ENCODE data around the gene EGLN3. TPM values are rescaled to one million over a fixed set of nuclear protein-coding genes. Genes with fewer than 3 reads are reported as not detected.

EGLN3 gene
- total RNA-seq, 4 donors from 2014 or later: 17.7 to 39.8 (median 33.5) TPM

GRCh38 chr14:33917661-33918060 lies 33.2 kb downstream of the EGLN3 start:
- Histone ChIP-seq H3K27me3 (no peaks in the 10 kb centered on the region), H3K4me1 (peaks cover 5 to 29% (median 9%) of the 10 kb centered on the region in 3 donors), H3K4me3 (no peak overlapping the region), H3K36me3 (peaks cover 0 to 13% of the 10 kb centered on the region in 2 donors), H3K27ac (peak overlapping the region in 2 of 4 donors; percentile 2 to 44), H3K9me3 (no peaks in the 10 kb centered on the region)
- ATAC-seq: no peak
- 80 to 86% methylated on average over 1 of the region's 1 CpG for WGBS, 2 donors (ENCODE audit: low coverage in 1 of 2)
- TF ChIP-seq POLR2A (IDR thresholded peaks at IDR 0.05) (no peak), POLR2AphosphoS5 (IDR thresholded peaks at IDR 0.05) (no peak), EP300 (IDR thresholded peaks at IDR 0.05) (no peak), CTCF (IDR thresholded peaks at IDR 0.05) (no peak)

DNA sequence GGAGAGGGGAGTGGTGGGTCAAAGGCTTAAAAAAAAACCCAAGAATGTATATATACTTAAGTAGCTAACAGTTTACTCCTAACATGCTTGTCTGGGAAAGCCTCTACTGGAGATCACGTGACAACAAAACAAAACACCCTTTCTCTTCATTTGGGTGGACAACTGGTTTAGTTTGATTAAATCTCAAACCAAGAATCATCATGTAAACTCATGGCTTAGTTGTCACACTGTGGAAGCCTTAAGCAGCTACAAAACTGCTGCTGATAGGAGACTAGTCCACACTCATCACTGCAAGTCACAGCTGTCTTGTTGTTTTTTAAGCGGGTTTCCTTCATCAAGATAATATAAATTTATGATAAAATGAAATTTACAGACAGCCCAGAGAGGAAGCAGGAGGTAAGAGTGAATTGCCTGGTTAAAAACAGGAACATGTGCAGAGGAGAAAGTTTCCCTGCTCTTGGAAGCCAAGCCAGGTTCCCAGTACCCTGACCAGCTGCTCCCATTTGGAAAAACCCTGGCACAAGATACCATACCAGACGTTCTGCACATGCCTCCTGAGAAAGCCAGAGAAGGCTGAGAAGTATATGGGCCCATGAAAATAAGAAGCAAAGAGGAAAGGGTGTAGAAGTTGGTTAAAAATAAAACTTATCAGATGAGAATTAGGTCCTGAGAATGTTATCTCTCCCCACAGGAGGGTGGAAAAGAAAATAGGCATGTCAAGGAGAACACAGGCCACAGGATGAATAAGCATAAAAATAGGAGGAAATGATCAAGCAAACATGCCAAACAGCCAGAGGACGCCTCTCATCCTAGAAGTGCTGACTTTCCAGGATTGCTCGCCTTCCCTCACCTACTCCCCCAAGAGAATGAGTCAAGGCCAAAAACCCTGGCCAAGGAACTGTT lies 34.0 kb downstream of the EGLN3 start:
- H3K9me3 ChIP-seq: no peaks in the 10 kb centered on the region
- TF ChIP-seq POLR2A (IDR thresholded peaks at IDR 0.05) (no peak), EP300 (IDR thresholded peaks at IDR 0.05) (no peak), CTCF (IDR thresholded peaks at IDR 0.05) (no peak), POLR2AphosphoS5 (IDR thresholded peaks at IDR 0.05) (no peak)
- H3K27me3 ChIP-seq: no peaks in the 10 kb centered on the region
- peak overlapping the region in 3 of 4 donors; percentile 2 to 44 (median 5) for H3K27ac ChIP-seq
- no peak overlapping the region for H3K4me3 ChIP-seq
- ATAC-seq: peak; percentile 42
- peaks cover 0 to 6% of the 10 kb centered on the region in 2 donors for H3K36me3 ChIP-seq
- H3K4me1 ChIP-seq: peaks cover 5 to 29% (median 9%) of the 10 kb centered on the region in 3 donors
- 13 to 34% methylated on average over 4 to 5 of the region's 5 CpGs for WGBS, 2 donors (ENCODE audit: low coverage in 1 of 2)

DNA sequence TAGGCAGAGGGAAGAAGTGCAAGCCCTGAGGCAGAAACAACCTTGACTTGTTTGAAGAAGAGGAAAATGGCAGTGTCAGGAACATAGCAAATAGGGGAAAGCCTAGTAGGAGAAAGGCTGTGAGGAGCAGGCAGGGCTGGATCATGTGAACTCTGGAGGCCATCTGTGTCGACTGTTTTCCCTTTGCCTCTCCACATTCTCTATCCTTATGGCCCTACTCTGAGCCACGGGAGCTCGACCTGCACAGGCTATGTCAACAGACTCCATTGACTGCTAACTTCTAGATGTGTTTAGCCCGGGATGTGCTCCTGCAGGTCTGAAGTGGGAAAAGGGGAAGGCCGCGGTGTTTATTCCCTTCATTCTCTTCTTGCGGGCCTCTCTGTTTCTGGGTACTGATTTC lies 35.2 kb downstream of the EGLN3 start:
- H3K27ac ChIP-seq: no peak overlapping the region
- H3K4me1 ChIP-seq: peaks cover 5 to 29% (median 9%) of the 10 kb centered on the region in 3 donors
- no peaks in the 10 kb centered on the region for H3K27me3 ChIP-seq
- TF ChIP-seq CTCF (IDR thresholded peaks at IDR 0.05): no peak
- no peak for TF ChIP-seq EP300 (IDR thresholded peaks at IDR 0.05)
- TF ChIP-seq POLR2A (IDR thresholded peaks at IDR 0.05): no peak
- no peak for TF ChIP-seq POLR2AphosphoS5 (IDR thresholded peaks at IDR 0.05)
- 97 to 100% methylated on average over 2 to 7 of the region's 7 CpGs for WGBS, 2 donors (ENCODE audit: low coverage in 1 of 2)
- no peak for ATAC-seq
- H3K4me3 ChIP-seq: no peak overlapping the region
- no peaks in the 10 kb centered on the region for H3K36me3 ChIP-seq
- H3K9me3 ChIP-seq: no peaks in the 10 kb centered on the region

DNA sequence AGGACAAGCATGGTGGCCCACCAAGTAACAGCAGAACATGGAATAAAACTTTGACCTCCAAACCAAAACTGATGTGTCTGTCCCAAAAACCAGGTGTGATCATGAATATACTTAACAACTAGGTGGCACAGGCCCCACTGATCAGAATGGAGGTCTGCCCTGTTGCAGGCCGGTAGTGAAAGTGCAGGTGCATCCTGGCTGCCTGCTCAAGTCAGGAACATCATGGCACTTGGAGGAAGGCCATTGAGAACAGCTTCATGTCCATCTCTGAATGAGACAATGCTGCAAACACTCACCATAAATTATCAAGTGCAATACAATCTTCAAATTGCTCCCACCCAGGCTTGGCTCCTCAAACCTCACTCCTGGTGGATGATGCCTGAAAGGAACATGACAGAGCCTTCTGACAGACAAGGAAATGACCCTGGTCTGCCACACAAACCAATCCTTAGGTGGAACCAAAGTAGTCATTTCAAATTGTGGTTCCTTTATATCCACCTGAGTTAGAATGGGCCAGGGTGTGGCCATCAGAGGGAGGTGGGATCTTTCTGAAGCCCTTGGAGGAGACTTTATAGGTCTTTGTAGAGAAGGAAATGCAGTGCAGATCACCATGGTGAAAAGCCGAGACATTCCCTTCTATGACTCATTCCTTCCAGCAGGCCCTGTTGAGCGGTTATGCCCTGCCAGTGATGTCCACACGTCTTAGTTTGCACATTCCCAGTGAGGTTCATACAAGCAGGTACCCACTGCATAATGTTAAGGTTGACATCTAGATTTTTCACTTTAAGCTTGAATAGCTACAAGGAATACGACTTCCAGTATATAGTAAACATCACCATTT lies 36.0 kb downstream of the EGLN3 start:
- Histone ChIP-seq H3K4me1 (peaks cover 5 to 29% (median 9%) of the 10 kb centered on the region in 3 donors), H3K36me3 (no peaks in the 10 kb centered on the region), H3K27ac (no peak overlapping the region), H3K4me3 (no peak overlapping the region), H3K9me3 (no peaks in the 10 kb centered on the region), H3K27me3 (no peaks in the 10 kb centered on the region)
- ATAC-seq: peak; percentile 65
- peak in 1 of 4 experiments; percentile 17 for TF ChIP-seq CTCF (IDR thresholded peaks at IDR 0.05)
- no peak for TF ChIP-seq POLR2A (IDR thresholded peaks at IDR 0.05)
- peak; percentile 57 for TF ChIP-seq POLR2AphosphoS5 (IDR thresholded peaks at IDR 0.05)
- no peak for TF ChIP-seq EP300 (IDR thresholded peaks at IDR 0.05)
- WGBS, 2 donors (ENCODE audit: low coverage in 1 of 2): 14 to 36% methylated on average over 1 to 3 of the region's 5 CpGs

Data from gastroesophageal sphincter (tissue), 4 donors.